ENCODE measurements around the gene FAM78B.

GRCh38 chr1:166200743-166201142 lies 33.9 kb upstream of the FAM78B start:
- TF ChIP-seq SIN3A (conservative IDR thresholded peaks at IDR 0.05 in 1 of 2, IDR thresholded peaks at IDR 0.05 in 1 of 2; ENCODE audit: low read depth in 1 of 2, low read length in 2 of 2) (no peak), CTCF (IDR thresholded peaks at IDR 0.05; ENCODE audit: control extremely low read depth in 1 of 3, insufficient read depth in 1 of 3, low read depth in 1 of 3, low read length in 3 of 3) (no peak), RFX5 (IDR thresholded peaks at IDR 0.05; ENCODE audit: borderline replicate concordance, low read depth, low read length) (no peak), CHD1 (IDR thresholded peaks at IDR 0.05; ENCODE audit: low read depth, low read length) (no peak), MAFK (IDR thresholded peaks at IDR 0.05; ENCODE audit: low read depth, low read length) (no peak), ATF3 (IDR thresholded peaks at IDR 0.05; ENCODE audit: insufficient read depth, low read depth, low read length) (no peak), CREB1 (IDR thresholded peaks at IDR 0.05) (no peak), CBX5 (IDR thresholded peaks at IDR 0.05; ENCODE audit: low read depth, low read length) (no peak)
